Neural progenitor cell (in vitro differentiated cells): Measurements from ENCODE around the gene NDUFB10. TPM values are rescaled to one million over a fixed set of nuclear protein-coding genes. Genes with fewer than 3 reads are reported as not detected.

Source experiments
- DNase-seq: peaks from one replicate; pipeline ENCODE4 v3.0.0-alpha.2; 2016; ENCODE audit warnings: low spot score
- H2AFZ ChIP-seq: fragments of 200-600 bp; sonication (generic); replicated peaks from 2 replicates; pipeline ENCODE4 v1.6.1; 2016; ENCODE audit warnings: antibody characterized with exemption
- H3F3A ChIP-seq: fragments of 200-600 bp; sonication (generic); 2 replicates; pipeline ENCODE4 v1.6.1; 2016; ENCODE audit warnings: antibody characterized with exemption, low read depth
- H3K27ac ChIP-seq: fragments of 200-600 bp; sonication (generic); 2 replicates; pipeline ENCODE4 v1.5.1; 2016; ENCODE audit warnings: mild to moderate bottlenecking
- H3K27me3 ChIP-seq: fragments of 200-600 bp; sonication (generic); 2 replicates; pipeline ENCODE4 v1.6.1; 2016; ENCODE audit warnings: mild to moderate bottlenecking, moderate library complexity
- H3K36me3 ChIP-seq: fragments of 200-600 bp; sonication (generic); 2 replicates; pipeline ENCODE4 v1.5.1; 2016
- H3K4me1 ChIP-seq: fragments of 200-600 bp; sonication (generic); 2 replicates; pipeline ENCODE4 v1.6.1; 2016; ENCODE audit warnings: mixed run types
- H3K4me2 ChIP-seq: fragments of 200-600 bp; sonication (generic); 2 replicates; pipeline ENCODE4 v1.6.1; 2016
- H3K4me3 ChIP-seq: fragments of 200-600 bp; sonication (generic); 2 replicates; pipeline ENCODE4 v1.5.1; 2016
- H3K79me2 ChIP-seq: fragments of 200-600 bp; sonication (generic); 2 replicates; pipeline ENCODE4 v1.6.1; 2016; ENCODE audit warnings: low read depth
- H3K9ac ChIP-seq: fragments of 200-600 bp; sonication (generic); 2 replicates; pipeline ENCODE4 v1.6.1; 2016
- H3K9me3 ChIP-seq: fragments of 200-600 bp; sonication (generic); 2 replicates; pipeline ENCODE4 v1.5.1; 2016; ENCODE audit warnings: low read depth
- H4K20me1 ChIP-seq: fragments of 200-600 bp; sonication (generic); 2 replicates; pipeline ENCODE4 v1.6.1; 2016; ENCODE audit warnings: low read depth
- H3K27ac Mint-ChIP-seq: 3 replicates; pipeline ENCODE4 v1.8.0; 2021; ENCODE audit warnings: mixed read lengths
- H3K27me3 Mint-ChIP-seq: 2 replicates; pipeline ENCODE4 v1.8.0; 2022; ENCODE audit warnings: low read depth, mild to moderate bottlenecking, inconsistent platforms, moderate library complexity, mixed read lengths; ENCODE audit not compliant: insufficient read depth
- H3K36me3 Mint-ChIP-seq: 3 replicates; pipeline ENCODE4 v1.8.0; 2021; ENCODE audit warnings: mixed read lengths
- H3K4me1 Mint-ChIP-seq: 3 replicates; pipeline ENCODE4 v1.8.0; 2021; ENCODE audit warnings: mixed read lengths
- H3K4me3 Mint-ChIP-seq: 3 replicates; pipeline ENCODE4 v1.8.0; 2021; ENCODE audit warnings: mild to moderate bottlenecking, moderate library complexity, mixed read lengths
- H3K9me3 Mint-ChIP-seq: 3 replicates; pipeline ENCODE4 v1.8.0; 2020; ENCODE audit warnings: mixed read lengths
- CTCF ChIP-seq: fragments of 200-600 bp; sonication (generic); IDR thresholded peaks from 2 replicates; pipeline ENCODE4 v1.5.1; 2017; ENCODE audit warnings: antibody characterized with exemption, mild to moderate bottlenecking
- EZH2 ChIP-seq: fragments of 200-600 bp; sonication (generic); IDR thresholded peaks from 2 replicates; pipeline ENCODE4 v1.6.1; 2017; ENCODE audit warnings: antibody characterized with exemption, mild to moderate bottlenecking, moderate library complexity
- EZH2phosphoT487 ChIP-seq: fragments of 200-600 bp; sonication (generic); IDR thresholded peaks from 2 replicates; pipeline ENCODE4 v1.6.1; 2017; ENCODE audit warnings: antibody characterized with exemption
- total RNA-seq: library from RNA; depleted of rRNA; stranded (reverse); fragments of >200 nt; gene quantifications from 2 replicates; pipeline ENCODE4 v1.2.3, GENCODE V29; 2015; ENCODE audit warnings: low replicate concordance

The NDUFB10 gene
- total RNA-seq, 1 donor from 2014 or later, result 155 TPM

- peaks cover 20% of the 10 kb centered on the region for H3K27me3 Mint-ChIP-seq
- Histone ChIP-seq H3K4me2 (no peak overlapping the region), H4K20me1 (peaks cover 51% of the 10 kb centered on the region), H3K9me3 (no peaks in the 10 kb centered on the region), H3F3A (peaks cover 16% of the 10 kb centered on the region), H2AFZ (no peak overlapping the region), H3K4me3 (no peak overlapping the region), H3K27ac (no peak overlapping the region), H3K36me3 (no peaks in the 10 kb centered on the region), H3K79me2 (peaks cover 10% of the 10 kb centered on the region), H3K27me3 (peaks cover 51% of the 10 kb centered on the region), H3K9ac (no peak overlapping the region), H3K4me1 (peaks cover 32% of the 10 kb centered on the region)
- no peak overlapping the region for H3K27ac Mint-ChIP-seq
- TF ChIP-seq EZH2 (no peak), CTCF (no peak), EZH2phosphoT487 (no peak)
- H3K4me3 Mint-ChIP-seq, result no peak overlapping the region
- H3K9me3 Mint-ChIP-seq, result no peaks in the 10 kb centered on the region
- peaks cover 16% of the 10 kb centered on the region for H3K4me1 Mint-ChIP-seq
- no peak for DNase-seq
- peaks cover 3% of the 10 kb centered on the region for H3K36me3 Mint-ChIP-seq
These were observed 18.5 kb downstream of the NDUFB10 start for GRCh38 chr16:1977875-1978268.

GRCh38 chr16:1978476-1979120 lies 19.3 kb downstream of the NDUFB10 start:
- no peaks in the 10 kb centered on the region for H3K9me3 ChIP-seq
- Mint-ChIP-seq H3K4me1 (peaks cover 16% of the 10 kb centered on the region), H3K9me3 (no peaks in the 10 kb centered on the region), H3K4me3 (no peak overlapping the region), H3K27ac (no peak overlapping the region), H3K27me3 (peaks cover 24% of the 10 kb centered on the region), H3K36me3 (peaks cover 3% of the 10 kb centered on the region)
- H3K27ac ChIP-seq, result no peak overlapping the region
- no peak overlapping the region for H2AFZ ChIP-seq
- peak overlapping the region; percentile 77 for H3K4me2 ChIP-seq
- no peaks in the 10 kb centered on the region for H3K36me3 ChIP-seq
- DNase-seq, result no peak
- peaks cover 56% of the 10 kb centered on the region for H3K27me3 ChIP-seq
- H4K20me1 ChIP-seq, result peaks cover 47% of the 10 kb centered on the region
- H3K4me3 ChIP-seq, result peak overlapping the region; percentile 25
- TF ChIP-seq EZH2phosphoT487 (no peak), EZH2 (no peak), CTCF (no peak)
- H3K4me1 ChIP-seq, result peaks cover 30% of the 10 kb centered on the region
- H3K79me2 ChIP-seq, result peaks cover 3% of the 10 kb centered on the region
- H3F3A ChIP-seq, result peaks cover 24% of the 10 kb centered on the region
- H3K9ac ChIP-seq, result no peak overlapping the region

- Mint-ChIP-seq H3K9me3 (no peaks in the 10 kb centered on the region), H3K27ac (no peak overlapping the region), H3K36me3 (peaks cover 3% of the 10 kb centered on the region), H3K27me3 (peaks cover 24% of the 10 kb centered on the region), H3K4me3 (no peak overlapping the region), H3K4me1 (peaks cover 16% of the 10 kb centered on the region)
- Histone ChIP-seq H3K27me3 (peaks cover 56% of the 10 kb centered on the region), H2AFZ (no peak overlapping the region), H3K4me2 (peak overlapping the region; percentile 77), H3K36me3 (no peaks in the 10 kb centered on the region), H3F3A (peaks cover 26% of the 10 kb centered on the region), H3K9me3 (no peaks in the 10 kb centered on the region), H3K27ac (no peak overlapping the region), H3K4me3 (peak overlapping the region; percentile 25), H3K79me2 (peaks cover 3% of the 10 kb centered on the region), H3K4me1 (peaks cover 30% of the 10 kb centered on the region), H4K20me1 (peaks cover 44% of the 10 kb centered on the region), H3K9ac (no peak overlapping the region)
- TF ChIP-seq EZH2phosphoT487 (peak; percentile 83), CTCF (no peak), EZH2 (peak; percentile 86)
- DNase-seq, result peak; percentile 52
These were observed 20.1 kb downstream of the NDUFB10 start for GRCh38 chr16:1979271-1980029.
